Measurements from ENCODE around the gene FHOD3.

Gene FHOD3

GRCh38 chr18:36348331-36348730 is 50.8 kb downstream of the FHOD3 start:
- H3K9me3 Mint-ChIP-seq = no peaks in the 10 kb centered on the region
- no peak for DNase-seq
- H3K36me3 Mint-ChIP-seq (ENCODE audit: low read depth) = peaks cover 12% of the 10 kb centered on the region
- H3K4me1 Mint-ChIP-seq = peaks cover 58% of the 10 kb centered on the region
- no peak overlapping the region for H3K4me3 Mint-ChIP-seq
- TF ChIP-seq, protein P1, sequence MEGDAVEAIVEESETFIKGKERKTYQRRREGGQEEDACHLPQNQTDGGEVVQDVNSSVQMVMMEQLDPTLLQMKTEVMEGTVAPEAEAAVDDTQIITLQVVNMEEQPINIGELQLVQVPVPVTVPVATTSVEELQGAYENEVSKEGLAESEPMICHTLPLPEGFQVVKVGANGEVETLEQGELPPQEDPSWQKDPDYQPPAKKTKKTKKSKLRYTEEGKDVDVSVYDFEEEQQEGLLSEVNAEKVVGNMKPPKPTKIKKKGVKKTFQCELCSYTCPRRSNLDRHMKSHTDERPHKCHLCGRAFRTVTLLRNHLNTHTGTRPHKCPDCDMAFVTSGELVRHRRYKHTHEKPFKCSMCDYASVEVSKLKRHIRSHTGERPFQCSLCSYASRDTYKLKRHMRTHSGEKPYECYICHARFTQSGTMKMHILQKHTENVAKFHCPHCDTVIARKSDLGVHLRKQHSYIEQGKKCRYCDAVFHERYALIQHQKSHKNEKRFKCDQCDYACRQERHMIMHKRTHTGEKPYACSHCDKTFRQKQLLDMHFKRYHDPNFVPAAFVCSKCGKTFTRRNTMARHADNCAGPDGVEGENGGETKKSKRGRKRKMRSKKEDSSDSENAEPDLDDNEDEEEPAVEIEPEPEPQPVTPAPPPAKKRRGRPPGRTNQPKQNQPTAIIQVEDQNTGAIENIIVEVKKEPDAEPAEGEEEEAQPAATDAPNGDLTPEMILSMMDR (IDR thresholded peaks at IDR 0.05) = no peak
- peaks cover 3% of the 10 kb centered on the region for H3K27me3 Mint-ChIP-seq (ENCODE audit: low read depth, poor library complexity)
- no peak overlapping the region for H3K27ac Mint-ChIP-seq

DNA sequence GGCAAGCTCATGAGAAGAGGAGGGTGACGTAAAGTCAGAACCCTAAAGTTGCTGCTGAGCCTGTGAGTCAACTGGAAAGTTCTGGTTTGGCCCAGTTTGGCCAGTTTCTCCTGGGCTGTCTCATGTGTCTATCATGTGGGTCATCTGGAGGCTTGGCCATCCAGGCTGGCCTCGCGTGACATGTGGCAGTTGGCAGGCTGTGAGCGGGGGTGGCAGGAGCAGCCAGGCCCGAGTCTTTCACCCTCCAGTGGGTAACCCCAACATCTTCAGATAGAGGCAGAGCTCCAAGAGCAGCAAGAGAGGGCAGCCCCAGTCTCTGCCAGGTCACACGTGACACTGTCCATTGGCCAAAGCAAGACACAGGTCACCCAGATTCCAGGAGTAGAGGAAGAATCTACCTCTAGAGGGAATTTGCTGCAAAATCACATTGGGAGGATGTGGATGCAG is 51.5 kb downstream of the FHOD3 start:
- DNase-seq = no peak
- Mint-ChIP-seq H3K4me1 (peaks cover 58% of the 10 kb centered on the region), H3K4me3 (peak overlapping the region; percentile 38), H3K36me3 (ENCODE audit: low read depth) (peaks cover 8% of the 10 kb centered on the region), H3K9me3 (no peaks in the 10 kb centered on the region), H3K27me3 (ENCODE audit: low read depth, poor library complexity) (no peaks in the 10 kb centered on the region), H3K27ac (no peak overlapping the region)
- TF ChIP-seq, protein P1 (IDR thresholded peaks at IDR 0.05) = no peak

DNA sequence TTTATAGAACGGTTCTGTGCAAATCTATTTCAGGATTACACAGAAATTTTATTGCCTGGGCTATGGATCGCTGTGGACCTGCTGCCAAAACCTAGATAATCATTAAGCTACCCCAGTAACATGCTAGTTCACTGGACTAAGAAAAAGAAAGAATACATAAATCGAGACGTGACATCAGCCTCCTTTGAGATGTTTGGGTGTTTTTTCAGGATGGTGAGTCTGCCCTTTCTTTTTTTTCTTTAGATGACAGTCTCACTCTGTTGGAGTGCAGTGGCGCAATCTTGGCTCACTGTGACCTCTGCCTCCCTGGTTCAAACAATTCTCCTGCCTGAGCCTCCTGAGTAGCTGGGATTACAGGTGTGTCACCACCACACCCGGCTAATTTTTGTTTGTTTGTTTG is 52.0 kb downstream of the FHOD3 start:
- no peaks in the 10 kb centered on the region for H3K27me3 Mint-ChIP-seq (ENCODE audit: low read depth, poor library complexity)
- peak overlapping the region; percentile 67 for H3K4me3 Mint-ChIP-seq
- peaks cover 8% of the 10 kb centered on the region for H3K36me3 Mint-ChIP-seq (ENCODE audit: low read depth)
- peak overlapping the region; percentile 96 for H3K27ac Mint-ChIP-seq
- TF ChIP-seq, protein P1 (IDR thresholded peaks at IDR 0.05) = no peak
- no peaks in the 10 kb centered on the region for H3K9me3 Mint-ChIP-seq
- peaks cover 58% of the 10 kb centered on the region for H3K4me1 Mint-ChIP-seq
- no peak for DNase-seq

DNA sequence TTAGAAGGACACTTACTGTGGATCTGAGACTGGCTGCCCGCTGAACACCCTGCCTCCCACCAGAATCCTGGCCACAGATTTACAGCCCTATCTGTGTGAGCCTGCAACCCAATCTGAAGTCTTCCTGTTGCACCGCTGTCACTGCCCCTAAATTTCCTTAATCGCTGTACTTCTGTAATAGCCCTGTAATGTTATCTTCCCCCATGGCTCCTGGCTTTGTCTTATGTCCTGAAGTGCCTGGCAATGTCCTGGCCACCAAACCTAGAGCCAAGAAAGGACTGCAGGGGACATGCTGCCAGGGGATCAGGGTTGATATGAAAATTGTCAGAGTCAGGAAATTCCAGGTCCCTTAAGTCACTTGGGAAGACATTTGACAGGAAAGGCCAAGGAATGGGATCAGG is 52.7 kb downstream of the FHOD3 start:
- Mint-ChIP-seq H3K9me3 (no peaks in the 10 kb centered on the region), H3K27me3 (ENCODE audit: low read depth, poor library complexity) (no peaks in the 10 kb centered on the region), H3K27ac (peak overlapping the region; percentile 96), H3K36me3 (ENCODE audit: low read depth) (peaks cover 11% of the 10 kb centered on the region), H3K4me1 (peaks cover 58% of the 10 kb centered on the region), H3K4me3 (peak overlapping the region; percentile 67)
- DNase-seq = peak; percentile 44
- TF ChIP-seq, protein P1 (IDR thresholded peaks at IDR 0.05) = no peak

DNA sequence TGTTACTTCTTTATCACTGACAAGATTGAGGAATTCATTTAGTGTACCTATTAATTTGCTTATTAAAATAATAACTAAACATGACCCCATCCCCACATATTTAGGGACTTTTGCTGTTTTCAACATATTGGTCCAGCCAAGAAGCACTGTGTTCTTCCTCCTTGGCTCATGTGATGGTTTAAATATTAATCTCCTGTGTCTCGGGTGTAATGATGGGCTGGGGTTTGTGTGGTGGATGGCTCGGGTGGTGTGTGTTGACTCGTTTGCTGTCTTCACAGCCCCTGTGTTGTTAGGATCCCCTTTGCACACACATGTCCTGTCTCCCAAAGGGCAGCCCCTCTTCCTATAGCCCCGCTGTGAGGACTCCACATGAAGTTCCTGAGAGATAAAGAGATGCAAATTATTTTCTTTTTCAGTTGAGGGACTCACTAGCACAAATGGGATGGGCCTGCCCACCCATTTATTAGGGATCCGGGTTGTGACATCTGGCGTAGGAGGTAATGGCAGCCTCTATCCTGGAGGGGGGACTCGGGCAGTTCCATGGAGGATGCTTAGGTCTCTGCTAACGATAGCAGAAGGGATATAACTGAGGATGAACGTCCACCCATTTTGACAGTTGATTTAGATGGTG is 53.4 kb downstream of the FHOD3 start:
- Mint-ChIP-seq H3K4me3 (peak overlapping the region; percentile 67), H3K9me3 (no peaks in the 10 kb centered on the region), H3K36me3 (ENCODE audit: low read depth) (peaks cover 15% of the 10 kb centered on the region), H3K27ac (peak overlapping the region; percentile 96), H3K4me1 (peaks cover 58% of the 10 kb centered on the region), H3K27me3 (ENCODE audit: low read depth, poor library complexity) (no peaks in the 10 kb centered on the region)
- TF ChIP-seq, protein P1 (IDR thresholded peaks at IDR 0.05) = no peak
- no peak for DNase-seq

GRCh38 chr18:36352384-36352783 is 54.9 kb downstream of the FHOD3 start:
- no peak overlapping the region for H3K27ac Mint-ChIP-seq
- H3K9me3 Mint-ChIP-seq = no peaks in the 10 kb centered on the region
- H3K27me3 Mint-ChIP-seq (ENCODE audit: low read depth, poor library complexity) = no peaks in the 10 kb centered on the region
- peaks cover 15% of the 10 kb centered on the region for H3K36me3 Mint-ChIP-seq (ENCODE audit: low read depth)
- peaks cover 49% of the 10 kb centered on the region for H3K4me1 Mint-ChIP-seq
- TF ChIP-seq, protein P1 (IDR thresholded peaks at IDR 0.05) = no peak
- no peak for DNase-seq
- H3K4me3 Mint-ChIP-seq = no peak overlapping the region

Data from nephron progenitor cell (in vitro differentiated cells).